Medulla oblongata (tissue), 1 donor: ENCODE data around the gene SLX4.

ENCODE experiments used
- DNase-seq: peaks from one replicate; pipeline ENCODE4 v3.0.0-alpha.2; 2015; ENCODE audit errors: extremely low spot score

SLX4 gene

DNA sequence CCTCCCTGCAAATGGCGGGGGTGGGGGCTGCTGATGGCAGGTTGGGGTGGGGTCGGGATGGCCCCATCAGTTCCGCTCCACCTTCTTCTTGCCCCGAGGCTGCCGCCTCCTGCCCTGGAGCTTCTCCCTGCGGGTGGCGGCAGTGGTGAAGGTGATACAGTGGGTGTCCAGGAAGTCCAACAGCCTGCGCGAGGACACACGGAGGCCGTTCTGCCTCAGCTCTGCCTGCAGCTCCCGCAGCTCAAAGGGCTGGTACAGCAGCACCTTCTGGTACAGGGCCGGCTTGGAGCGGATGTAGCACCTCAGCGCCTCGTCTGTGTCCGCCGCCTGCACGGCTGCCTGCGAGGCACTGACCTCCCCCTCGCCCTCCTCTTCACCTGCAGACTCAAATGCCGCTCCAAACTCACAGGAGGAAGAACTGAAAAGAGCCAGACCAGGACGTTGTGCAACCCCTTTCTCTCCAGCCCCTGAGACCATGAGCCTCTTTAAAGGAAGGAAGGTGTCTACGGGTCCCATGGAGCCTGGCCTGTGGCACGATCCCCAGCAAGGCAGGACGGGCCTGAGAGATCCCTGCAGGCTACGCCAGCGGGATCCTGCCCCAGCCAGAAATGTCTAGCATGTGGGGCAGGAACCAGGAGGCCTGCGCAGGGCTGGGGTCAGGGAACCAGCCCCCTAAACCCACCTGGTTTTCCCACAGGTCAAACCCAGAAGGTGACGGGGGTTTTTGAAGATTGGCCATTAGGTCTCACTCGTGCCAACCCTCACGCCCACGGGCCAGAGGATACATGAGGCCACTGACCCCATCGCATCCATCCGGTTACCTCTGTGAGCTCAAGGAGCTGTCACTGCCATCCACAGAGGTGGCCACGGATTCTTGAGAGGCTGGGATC lies 28.9 kb downstream of the SLX4 start:
- DNase-seq, result no peak

DNA sequence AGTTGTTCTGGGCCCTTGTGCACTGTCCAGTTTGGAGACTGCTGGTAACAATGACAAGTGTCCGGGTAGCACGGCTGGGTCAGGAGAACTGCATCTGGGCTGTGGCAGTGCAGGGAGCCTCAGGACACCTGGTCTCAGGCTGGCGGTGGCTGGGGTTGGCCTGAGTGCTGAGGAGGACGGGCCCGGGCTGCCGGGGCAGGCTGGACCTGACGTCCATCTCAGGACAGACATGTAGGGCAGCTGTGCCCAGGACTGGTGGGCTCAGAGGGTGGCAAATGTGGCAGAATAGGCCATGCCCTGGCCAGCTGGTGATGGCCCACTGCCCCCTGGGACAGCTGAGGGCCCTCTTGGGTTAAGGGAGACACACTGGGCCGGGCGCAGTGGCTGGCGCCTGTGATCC lies 30.0 kb downstream of the SLX4 start:
- no peak for DNase-seq

DNA sequence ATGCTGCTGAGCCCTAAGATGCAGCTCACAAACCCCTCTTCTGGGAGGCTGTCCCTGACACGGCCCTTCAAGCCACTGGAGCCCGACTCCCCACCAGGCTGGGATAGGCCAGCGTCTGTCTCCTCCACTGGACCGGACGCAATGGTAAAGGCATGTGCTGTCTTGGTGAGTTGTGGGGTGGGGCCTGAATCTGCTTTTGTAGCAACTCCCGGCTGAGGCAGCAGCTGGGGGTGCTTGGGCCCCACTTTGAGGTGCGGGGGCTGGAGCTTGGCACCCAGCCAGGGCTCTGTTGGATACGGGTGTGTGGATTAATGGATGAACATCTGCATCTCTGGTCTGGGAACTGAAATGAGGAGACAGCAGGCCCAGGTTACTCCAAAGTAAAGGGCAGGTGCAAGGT lies 30.7 kb downstream of the SLX4 start:
- no peak for DNase-seq

DNA sequence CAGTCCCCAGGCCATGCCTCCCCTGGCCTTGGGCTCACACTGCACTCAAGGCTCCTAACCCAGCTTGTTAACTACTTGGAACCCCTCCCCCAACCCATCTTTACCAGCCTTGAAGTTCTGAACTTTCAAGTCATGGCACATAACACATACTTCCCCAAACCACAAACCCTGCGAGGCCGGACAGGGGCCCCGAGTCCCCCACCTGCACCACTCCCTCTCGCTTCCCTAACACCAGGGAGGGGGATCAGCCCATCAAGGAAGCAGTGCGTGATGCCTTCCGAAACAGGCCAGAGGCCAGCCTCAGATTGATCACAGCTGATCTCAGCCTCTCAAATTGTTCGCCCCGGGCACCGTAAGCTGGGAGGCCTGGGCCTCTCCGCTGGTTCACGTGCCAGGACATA lies 31.2 kb downstream of the SLX4 start:
- DNase-seq, result no peak

DNA sequence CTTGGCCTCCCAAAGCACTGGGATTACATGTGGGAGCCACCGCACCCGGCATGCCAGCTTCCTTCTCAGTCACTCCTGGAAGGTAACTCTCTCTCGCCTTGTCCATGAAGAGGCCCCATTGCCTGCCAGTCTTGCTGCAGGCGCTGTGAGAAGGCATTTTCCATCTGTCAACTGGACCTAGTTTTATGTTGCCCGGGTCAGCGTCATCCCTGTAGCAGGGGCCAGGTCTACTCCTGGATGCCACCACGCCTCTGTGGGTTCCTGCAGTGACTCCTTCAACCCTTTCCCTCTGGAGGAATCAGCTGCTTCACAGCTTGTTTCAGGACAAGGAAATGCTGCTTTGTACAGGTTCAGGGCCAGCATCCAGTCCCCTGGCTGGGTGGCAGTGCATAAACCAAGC lies 31.6 kb downstream of the SLX4 start:
- no peak for DNase-seq

DNA sequence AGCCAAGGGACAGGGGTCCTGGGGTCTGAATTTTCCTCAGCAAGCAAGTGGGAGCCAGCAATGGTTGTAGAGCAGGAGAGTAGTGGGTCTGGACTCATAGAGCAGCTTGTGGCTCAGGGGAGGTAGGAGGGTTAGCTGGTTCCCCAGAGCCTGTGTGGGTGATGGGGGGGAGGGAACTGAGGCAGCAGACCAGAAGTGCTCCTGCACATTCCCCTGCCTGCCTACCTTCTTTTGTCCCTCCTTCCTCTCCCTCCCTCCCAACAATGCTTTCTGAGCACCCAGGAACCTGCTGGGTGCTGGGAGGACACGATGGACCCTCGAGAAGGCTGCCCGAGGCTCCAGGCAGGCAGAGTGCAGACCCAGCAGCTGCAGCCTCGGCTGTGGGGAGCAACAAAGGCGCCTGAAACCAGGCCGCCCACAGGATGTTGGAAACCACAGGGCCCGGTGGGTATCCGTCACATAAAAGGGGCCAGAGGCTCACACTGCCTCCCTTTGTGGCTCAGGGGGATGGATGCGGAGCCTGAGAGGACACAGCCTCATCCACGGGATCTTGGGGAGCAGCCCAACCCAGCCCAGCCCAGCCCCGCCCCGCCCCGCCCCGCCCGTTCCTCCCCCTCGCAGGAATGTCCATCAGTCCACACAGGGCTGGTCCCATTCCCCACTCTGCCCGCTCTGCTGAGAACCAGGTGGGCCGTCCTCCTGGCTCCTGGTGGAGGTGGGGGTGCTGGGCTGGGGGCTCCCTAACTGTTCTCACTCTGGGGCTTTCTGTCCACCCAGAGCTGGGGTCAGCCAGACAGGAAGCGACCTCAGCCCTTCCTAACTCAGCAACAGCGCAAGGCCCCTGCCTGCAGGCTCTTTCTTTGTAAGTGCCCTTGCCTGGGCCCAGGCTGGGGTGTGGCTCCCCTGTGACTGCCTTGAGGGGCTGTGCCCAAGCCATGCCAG lies 32.5 kb downstream of the SLX4 start:
- no peak for DNase-seq

DNA sequence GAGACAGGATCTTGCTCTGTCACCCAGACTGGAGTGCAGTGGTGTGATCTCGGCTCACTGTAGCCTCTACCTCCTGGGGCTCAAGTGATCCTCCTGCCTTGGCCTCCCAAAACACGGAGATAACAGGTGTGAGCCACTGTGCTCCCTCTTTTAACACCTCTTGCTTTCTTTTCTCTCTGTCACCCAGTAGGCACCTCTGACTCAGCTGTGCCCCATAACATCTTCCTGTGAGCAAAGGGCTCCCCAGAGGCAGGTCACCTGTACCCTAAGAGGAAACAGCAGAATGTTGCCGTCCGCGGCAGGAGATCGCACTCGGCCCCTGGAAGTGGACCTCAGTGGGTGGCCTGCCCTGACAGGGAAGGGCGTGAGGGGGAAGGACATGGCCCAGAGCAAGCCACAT lies 33.3 kb downstream of the SLX4 start:
- DNase-seq, result no peak

DNA sequence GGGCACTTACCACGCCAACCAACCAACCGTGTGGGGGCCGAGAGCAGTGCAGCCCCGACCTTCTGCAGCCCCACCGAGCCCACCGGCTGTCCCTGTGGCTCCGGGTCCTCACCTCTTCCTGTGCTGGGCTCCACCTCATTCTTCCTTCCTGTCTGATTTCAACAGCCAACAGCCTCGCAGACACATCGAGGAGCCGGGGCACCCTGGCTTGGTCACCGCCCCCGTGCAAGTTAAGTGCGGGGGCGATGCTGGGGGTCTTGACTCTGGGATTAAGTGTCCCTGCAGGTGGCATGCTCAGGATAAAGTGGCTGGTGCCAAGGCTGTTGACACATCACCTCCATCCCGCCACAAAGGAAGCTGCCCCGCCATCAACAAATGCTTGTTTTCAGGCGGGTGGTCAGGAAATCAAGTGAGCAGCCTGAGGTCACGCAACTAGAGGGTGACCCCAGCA lies 34.1 kb downstream of the SLX4 start, which contains the start of gene NLRC3:
NLRC3 (minus strand) TSS at position 102 of the 451 bp plus-strand sequence. CDS start 12,367 bp downstream, outside the sequence.
- no peak for DNase-seq

DNA sequence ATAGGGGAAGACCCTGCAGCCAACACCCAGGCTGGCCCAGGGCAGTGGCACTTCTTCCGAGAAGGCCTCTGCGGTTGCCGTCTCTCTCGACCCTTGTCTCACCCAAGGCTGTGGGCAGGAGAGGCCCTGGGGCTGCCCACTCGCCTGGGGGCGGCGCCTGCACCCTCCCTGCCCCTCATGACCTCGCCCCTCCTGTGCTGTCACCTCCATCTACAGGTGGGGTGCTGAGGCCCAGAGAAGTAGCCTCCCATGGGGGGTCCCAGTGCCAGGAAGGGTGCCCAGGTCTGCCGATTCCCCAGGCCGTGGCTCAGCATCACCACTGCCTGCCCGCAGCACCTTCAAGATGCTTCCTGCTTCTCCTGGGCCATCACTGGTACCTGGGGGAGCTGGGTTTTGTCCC lies 35.2 kb downstream of the SLX4 start:
- no peak for DNase-seq

DNA sequence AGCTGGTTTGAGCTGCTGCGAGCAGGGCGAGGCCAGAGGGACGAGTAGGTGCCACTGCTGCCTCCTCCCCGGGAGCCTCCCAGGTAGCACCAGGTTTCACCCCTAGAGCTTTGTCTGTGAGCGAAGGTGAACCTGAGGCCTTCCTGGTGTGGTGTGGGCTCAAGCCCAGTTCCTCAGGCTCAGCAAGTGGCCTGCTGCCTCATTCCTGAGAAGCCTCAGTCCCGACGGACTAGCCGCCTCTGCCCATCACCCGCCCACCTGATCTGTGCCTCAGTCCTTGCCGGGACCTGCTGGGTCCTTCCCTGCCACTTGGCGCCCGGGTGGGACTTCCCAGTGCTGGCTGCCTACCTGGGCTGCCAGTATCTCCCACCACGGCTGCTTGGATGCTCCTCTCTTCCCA lies 35.9 kb downstream of the SLX4 start:
- DNase-seq, result no peak

DNA sequence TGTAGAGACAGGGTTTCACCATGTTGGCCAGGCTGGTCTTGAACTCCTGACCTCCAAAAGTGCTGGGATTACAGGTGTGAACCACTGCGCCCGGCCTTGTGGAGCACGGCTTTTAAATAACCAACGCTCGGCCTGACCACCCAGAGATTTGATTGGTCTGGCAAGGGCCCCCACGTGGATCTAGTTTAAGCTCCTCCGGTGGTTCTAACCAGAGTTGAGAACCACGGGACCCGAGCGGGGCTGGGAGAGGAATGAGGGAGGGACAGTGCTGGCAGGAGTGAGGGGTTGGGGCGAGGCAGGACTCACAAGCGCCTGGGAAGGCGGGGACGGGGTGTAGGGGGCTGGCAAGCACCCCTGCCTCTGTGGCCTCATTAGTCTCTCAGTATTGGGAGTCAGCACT lies 37.2 kb downstream of the SLX4 start:
- no peak for DNase-seq

DNA sequence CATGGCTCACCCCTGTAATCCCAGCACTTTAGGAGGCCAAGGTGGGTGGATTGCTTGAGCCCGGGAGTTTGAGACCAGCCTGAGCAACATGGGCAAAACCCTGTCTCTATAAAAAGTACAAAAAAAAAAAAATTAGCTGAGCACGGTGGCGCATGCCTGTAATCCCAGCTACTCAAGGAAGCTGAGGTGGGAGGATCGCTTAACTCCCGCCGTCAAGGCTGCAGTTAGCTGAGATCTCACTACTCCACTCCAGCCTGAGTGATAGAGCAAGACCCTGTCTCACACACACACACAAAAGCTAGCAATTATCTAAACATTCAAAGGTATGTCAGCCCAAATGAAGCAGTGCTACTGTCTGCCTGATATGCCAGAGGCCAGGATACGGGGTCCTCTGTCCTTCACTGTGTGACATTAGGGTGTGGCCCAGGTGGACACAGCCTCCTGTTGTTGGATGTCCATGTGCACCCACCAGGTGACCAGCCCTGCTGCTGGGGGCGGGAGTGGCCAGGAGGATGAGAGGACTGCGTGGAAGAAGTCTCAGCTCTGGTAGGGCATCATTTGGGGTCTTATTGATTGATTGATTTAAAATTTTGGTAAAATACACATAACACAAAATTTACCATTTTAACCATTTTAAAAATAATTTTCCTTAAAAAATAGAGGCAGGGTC lies 38.1 kb downstream of the SLX4 start:
- no peak for DNase-seq

DNA sequence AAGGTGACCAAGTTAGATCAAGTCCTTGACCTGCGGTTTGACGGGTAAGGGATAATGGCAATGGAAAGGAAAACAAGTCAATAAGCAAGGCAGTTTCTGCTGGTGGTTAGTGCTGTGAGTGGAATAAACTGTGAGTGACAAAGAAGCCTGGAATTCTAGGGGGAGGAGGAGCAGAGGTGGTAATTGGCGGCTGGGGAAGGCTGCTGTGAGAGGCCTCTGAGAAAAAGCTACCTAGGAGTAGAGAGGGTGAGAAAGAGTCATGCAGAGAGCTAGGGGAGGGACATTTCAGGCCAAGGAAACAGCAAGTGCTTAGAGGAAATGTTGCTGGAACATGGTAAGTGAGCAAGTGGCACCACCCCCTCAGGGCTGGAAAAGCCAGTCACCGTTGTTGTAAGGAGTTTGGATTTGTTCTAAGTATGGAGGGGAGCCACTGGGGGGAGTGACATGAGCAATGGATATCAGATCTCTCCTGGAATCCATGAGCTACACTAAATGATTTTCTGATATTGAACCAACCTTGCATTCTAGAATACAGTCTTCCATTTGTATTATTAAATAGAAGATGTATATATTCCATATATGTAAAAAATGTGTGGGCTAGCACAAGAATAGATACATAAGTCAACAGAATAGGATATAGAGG lies 40.9 kb downstream of the SLX4 start:
- DNase-seq, result no peak

DNA sequence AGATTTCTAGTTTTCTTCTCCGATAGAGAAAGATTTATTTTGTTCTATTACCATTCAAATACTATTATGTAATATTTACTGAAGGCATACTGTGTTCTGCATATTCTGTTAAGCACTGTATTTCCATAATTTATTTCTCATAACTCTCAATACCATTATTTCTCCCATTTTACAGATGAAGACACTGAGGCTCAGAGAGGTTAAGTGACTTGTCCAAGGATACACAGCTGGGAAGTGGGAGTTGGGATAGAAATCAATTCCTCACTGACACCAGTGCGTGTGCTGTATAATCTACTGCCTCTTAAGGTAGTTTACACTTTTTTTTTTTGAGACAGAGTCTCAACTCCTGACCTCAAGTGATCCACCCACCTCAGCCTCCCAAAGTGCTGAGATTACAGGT lies 41.6 kb downstream of the SLX4 start:
- no peak for DNase-seq

DNA sequence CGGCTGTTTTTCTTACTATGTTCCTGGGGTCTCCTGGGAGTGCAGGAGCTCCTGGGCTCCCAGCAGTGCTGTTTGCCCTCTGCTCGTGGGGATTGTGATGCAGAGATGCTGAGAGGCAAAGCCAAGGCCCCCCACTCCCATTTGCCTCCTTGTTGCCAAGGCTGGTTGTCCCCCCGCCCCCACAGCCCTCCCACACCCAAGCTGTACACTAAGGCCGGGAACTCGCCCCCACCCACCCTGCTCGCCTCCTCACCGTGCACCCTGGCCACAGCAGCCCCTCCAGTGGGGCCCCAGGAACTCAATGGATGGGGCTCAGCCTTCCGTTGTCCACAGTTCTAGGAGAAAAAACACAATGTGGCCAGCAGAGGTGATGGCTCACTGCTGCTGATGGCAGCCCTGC lies 44.4 kb downstream of the SLX4 start:
- no peak for DNase-seq

DNA sequence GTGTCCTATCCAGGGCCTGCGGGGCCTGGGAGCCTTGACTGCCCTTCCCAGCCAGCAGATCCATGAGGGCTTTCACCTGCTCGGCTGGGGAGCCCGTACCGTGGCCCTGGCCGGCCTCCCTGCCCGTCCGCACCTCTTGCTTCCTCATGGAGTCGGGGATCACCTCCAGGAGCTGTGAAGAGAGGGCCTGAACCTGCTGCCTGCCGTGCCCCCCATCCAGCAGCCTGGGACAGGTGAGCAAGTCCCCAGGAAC lies 46.6 kb downstream of the SLX4 start:
- no peak for DNase-seq

DNA sequence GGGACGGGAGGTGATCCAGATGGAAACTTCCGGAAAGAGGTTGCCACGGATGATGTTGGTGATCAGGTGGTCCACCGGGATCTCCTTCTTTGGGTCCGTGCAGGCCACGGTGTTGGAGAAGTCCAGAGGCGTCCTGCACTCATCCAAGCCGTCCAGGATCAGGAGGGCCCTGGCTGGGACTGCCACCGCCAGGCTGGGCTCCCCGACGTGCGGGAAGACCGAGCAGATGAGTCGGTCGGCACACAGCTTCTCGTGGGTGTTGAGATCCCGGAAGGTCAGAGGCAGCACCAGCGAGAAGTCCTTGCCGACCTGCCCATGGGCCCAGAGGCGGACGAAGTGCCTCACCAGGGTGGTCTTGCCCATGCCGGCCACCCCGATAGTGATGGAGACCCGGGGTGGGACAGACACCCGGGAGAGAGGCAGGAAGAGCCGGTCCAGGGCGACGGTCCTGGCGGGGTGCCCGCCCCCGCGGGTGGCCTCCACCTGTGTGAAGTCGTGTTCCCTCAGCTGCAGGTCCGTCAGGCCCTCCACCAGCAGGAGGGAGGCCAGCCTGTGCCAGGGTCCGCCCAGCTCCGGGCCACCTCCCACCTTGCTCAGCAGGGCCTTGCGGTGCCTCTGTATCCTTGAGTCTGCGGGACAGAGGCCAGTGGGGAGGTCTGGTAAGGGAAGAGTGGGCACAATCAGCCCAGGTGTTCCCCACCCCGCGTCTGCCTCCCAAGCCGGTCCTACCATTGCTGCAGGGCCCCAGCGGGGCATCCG lies 47.1 kb downstream of the SLX4 start:
- no peak for DNase-seq

DNA sequence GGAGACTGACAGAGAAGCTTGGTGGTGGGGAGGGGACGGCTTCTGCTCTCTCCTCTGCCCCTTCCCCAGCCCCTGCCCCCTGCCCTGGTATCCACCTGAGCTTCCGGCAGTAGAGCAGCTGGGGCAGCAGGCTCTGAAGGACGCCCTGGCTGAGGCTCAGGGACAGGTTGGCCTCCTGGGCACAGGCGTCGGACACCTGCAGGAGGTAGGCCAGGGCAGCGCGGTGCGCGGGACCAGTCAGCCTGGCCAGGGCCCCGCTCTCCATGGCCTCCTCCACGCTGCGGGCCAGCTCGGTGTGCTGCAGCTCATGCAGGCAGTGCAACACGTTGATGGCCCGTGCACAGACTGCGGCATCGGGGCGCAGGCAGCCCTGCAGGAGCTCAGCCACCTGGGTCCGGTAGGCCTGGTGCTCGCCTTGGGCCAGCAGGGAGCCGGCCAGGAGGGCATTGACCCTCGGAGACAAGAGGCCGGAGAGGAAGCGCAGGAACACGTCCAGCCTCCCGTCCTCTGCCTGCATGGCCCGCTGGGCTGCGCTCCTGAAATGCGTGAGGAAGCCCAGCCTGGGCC lies 48.4 kb downstream of the SLX4 start:
- DNase-seq, result no peak

DNA sequence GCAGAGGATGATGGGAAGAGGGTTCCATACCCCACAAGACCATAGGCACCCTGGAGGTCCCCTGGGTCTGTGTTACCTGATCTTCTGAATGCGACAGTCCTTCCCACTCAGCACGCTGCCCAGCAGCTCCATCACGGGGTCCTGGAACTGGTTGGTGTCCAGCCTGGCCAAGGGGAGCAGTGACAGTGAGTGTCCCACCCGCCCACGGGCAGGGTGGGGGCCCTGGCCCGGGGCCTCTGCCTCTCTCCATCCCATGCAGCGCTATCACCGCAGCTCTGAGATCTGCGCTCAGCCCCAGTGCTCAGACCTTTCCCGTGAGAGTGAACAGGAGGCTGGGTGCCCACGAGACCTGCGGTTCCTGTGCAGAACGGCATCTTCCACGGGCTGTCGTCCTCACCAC lies 49.8 kb downstream of the SLX4 start:
- DNase-seq, result no peak

DNA sequence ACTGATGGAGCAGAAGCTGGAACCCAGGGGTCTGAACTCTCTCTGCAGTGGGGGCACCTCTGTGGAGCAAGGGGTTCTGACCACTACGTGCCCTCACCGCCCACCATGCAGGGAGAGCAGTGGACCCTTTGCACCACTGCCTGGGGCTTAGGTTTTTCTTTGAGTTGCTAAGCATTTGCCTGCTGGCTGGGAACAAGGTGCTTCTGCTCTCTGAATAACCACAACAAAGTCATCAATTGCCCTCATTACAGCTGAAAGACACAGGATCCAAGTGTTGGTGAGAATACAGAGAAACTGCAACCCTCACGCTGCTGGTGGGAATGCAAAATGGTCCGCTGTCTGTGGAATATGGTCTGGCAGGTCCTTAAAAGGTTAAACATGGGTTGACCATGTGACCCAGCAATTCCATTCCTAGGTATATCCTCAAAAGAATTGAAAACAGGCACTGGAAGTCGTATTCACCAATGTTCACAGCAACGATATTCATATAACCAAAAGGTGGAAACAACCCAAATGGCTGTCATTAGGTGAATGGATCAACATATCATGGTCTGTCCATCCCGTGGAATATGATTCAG lies 57.0 kb downstream of the SLX4 start:
- no peak for DNase-seq
